PC-9 (cell line): ENCODE data around the gene SH3BP4.

Experiments
- EZH2 ChIP-seq: fragments of 200-600 bp; sonication (generic); IDR thresholded peaks from 2 replicates; pipeline ENCODE4 v1.8.0; 2017; ENCODE audit warnings: antibody characterized with exemption, low read depth
- TF ChIP-seq, protein P1 (sequence below): fragments of 200-600 bp; sonication (generic); conservative IDR thresholded peaks from 2 replicates; pipeline ENCODE4 v1.6.1; 2017; ENCODE audit warnings: mixed run types, antibody characterized with exemption, mild to moderate bottlenecking, moderate library complexity

DNA sequence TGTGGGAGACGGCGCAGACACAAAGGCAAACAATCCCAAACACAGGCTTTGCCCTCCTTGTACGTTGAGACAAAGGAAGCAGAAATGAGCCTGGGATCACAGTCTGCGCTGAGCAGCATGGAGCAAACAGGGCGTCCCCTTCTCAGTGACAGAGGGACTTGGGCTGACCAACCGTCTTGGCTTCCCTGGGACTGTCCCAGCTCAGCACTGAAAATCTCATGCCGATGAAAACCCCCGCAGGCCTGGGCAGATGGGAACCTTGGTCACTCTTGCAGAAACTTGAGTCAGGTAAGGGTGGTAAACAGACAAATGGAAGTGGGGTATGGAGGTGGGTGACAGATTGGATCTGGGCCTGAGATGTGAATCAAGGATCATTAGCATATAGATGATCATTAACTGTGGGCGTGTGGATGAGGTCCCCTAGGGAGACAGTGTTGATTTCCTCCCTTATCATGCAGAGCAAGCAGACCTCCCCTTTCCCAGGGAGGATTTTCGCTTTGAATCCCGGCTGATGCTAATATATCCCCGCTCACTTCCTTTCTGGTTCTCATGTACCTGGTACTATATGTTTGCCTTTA lies 19.1 kb upstream of the SH3BP4 start:
- TF ChIP-seq, protein P1, sequence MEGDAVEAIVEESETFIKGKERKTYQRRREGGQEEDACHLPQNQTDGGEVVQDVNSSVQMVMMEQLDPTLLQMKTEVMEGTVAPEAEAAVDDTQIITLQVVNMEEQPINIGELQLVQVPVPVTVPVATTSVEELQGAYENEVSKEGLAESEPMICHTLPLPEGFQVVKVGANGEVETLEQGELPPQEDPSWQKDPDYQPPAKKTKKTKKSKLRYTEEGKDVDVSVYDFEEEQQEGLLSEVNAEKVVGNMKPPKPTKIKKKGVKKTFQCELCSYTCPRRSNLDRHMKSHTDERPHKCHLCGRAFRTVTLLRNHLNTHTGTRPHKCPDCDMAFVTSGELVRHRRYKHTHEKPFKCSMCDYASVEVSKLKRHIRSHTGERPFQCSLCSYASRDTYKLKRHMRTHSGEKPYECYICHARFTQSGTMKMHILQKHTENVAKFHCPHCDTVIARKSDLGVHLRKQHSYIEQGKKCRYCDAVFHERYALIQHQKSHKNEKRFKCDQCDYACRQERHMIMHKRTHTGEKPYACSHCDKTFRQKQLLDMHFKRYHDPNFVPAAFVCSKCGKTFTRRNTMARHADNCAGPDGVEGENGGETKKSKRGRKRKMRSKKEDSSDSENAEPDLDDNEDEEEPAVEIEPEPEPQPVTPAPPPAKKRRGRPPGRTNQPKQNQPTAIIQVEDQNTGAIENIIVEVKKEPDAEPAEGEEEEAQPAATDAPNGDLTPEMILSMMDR: no peak
- no peak for TF ChIP-seq EZH2
